DND-41 (cell line): ENCODE data around the gene RAB8A.

Source experiments
- ATAC-seq: fragments of 200-7000 bp; cut with Tn5 transposase; 3 replicates; pipeline ENCODE4 v1.9.1; 2021; ENCODE audit warnings: low read depth; ENCODE audit not compliant: insufficient read depth
- DNase-seq: peaks from one replicate; pipeline ENCODE4 v3.0.0-alpha.2; 2020
- H2AFZ ChIP-seq: 2 replicates; pipeline ENCODE4 v1.6.0; 2012; ENCODE audit warnings: low read depth, low read length
- H3K27ac ChIP-seq: 2 replicates; pipeline ENCODE4 v1.5.1; 2012; ENCODE audit warnings: low read length, inconsistent platforms
- H3K27me3 ChIP-seq: fragments of 200-600 bp; sonication (generic); 2 replicates; pipeline ENCODE4 v1.6.0; 2012; ENCODE audit warnings: low read length, mild to moderate bottlenecking, inconsistent platforms; ENCODE audit not compliant: insufficient read depth, poor library complexity
- H3K36me3 ChIP-seq: 2 replicates; pipeline ENCODE4 v1.5.1; 2012; ENCODE audit warnings: low read length, inconsistent platforms; ENCODE audit not compliant: insufficient read depth
- H3K4me1 ChIP-seq: 2 replicates; pipeline ENCODE4 v1.5.1; 2012; ENCODE audit warnings: mild to moderate bottlenecking, low read length; ENCODE audit not compliant: insufficient read depth
- H3K4me2 ChIP-seq: 2 replicates; pipeline ENCODE4 v1.6.0; 2012; ENCODE audit warnings: mild to moderate bottlenecking, moderate library complexity, low read length, inconsistent platforms; ENCODE audit not compliant: insufficient read depth
- H3K4me3 ChIP-seq, 2 experiments: fragments of 200-600 bp in 1 of 2; shearing (Covaris generic) in 1 of 2; 2 replicates each; pipeline ENCODE4 v1.5.1; 2012 to 2016; ENCODE audit warnings: inconsistent platforms in 2 of 2, low read length in 2 of 2, mild to moderate bottlenecking in 2 of 2, low read depth in 1 of 2, moderate library complexity in 1 of 2
- H3K79me2 ChIP-seq: 2 replicates; pipeline ENCODE4 v1.6.0; 2012; ENCODE audit warnings: low read length, inconsistent platforms; ENCODE audit not compliant: insufficient read depth
- H3K9ac ChIP-seq: 2 replicates; pipeline ENCODE4 v1.6.0; 2012; ENCODE audit warnings: low read depth, mild to moderate bottlenecking, inconsistent platforms, low read length, moderate library complexity
- H3K9me3 ChIP-seq: 2 replicates; pipeline ENCODE4 v1.5.1; 2012; ENCODE audit warnings: low read length, moderate library complexity, mild to moderate bottlenecking, inconsistent platforms; ENCODE audit not compliant: insufficient read depth, severe bottlenecking
- H4K20me1 ChIP-seq: 2 replicates; pipeline ENCODE4 v1.6.0; 2012; ENCODE audit warnings: low read length; ENCODE audit not compliant: insufficient read depth
- CTCF ChIP-seq: IDR thresholded peaks from 2 replicates; pipeline ENCODE4 v1.5.1; 2012; ENCODE audit warnings: borderline replicate concordance, low read length, moderate library complexity, mild to moderate bottlenecking; ENCODE audit not compliant: poor library complexity, severe bottlenecking; ENCODE audit errors: extremely low read depth
- EZH2 ChIP-seq: IDR thresholded peaks from 3 replicates; pipeline ENCODE4 v1.6.1; 2012; ENCODE audit warnings: borderline replicate concordance, low read depth, mild to moderate bottlenecking, moderate library complexity, low read length, inconsistent platforms; ENCODE audit not compliant: severe bottlenecking

RAB8A gene

DNA sequence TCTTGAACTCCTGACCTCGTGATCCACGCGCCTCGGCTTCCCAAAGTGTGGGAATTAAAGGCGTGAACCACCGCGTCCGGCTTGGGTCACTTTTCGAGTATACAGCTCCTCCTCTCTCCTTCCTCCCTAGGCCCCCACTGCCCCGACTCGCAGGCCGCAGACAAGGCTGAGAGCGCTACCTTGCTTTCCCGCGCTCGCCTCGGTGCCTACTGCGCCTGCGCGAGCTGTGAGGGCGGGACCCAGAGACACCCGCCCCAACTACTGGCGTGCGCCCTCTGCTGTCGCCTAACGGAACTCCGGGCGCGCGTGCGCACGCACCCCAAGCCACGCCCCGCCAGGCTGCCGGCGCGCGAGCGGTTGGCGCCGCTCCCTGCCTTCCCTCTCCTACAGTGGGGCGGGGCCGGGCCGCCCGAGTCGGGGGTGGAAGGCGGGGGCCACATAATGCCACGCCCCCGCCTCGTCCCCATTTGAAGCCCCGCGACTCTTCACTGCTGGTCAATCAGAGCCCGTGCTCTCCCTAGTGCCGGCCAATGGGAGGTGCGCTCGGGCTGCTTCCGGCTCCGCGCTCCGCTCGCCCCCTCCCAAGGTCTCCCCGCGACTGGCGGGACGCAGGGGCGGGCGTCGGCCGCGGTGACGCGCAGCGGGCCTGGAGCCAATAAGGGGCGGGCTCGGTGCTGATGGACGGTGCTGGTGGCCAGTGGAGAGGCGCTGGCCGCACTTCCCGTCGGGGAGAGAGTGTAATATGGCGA lies at the start of gene RAB8A:
Gene RAB8A, plus strand, starts transcription at position 730 of the 749 bp plus-strand sequence. Its CDS starts 13 bp downstream, at position 743.
- ATAC-seq: peak; percentile 95
- Histone ChIP-seq H3K79me2 (peaks cover 51% of the 10 kb centered on the region), H3K4me3 (peak within 1 kb of the TSS; percentile 77 to 88), H3K4me1 (peaks cover 43% of the 10 kb centered on the region), H3K27ac (peak within 1 kb of the TSS; percentile 90), H3K4me2 (peak within 1 kb of the TSS; percentile 99), H3K27me3 (no peaks in the 10 kb centered on the region), H3K36me3 (peaks cover 33% of the 10 kb centered on the region), H3K9ac (peak within 1 kb of the TSS; percentile 99), H3K9me3 (no peaks in the 10 kb centered on the region), H2AFZ (peak within 1 kb of the TSS; percentile 81), H4K20me1 (peaks cover 32% of the 10 kb centered on the region)
- TF ChIP-seq EZH2 (no peak), CTCF (peak; percentile 92)
- DNase-seq: peak; percentile 99

DNA sequence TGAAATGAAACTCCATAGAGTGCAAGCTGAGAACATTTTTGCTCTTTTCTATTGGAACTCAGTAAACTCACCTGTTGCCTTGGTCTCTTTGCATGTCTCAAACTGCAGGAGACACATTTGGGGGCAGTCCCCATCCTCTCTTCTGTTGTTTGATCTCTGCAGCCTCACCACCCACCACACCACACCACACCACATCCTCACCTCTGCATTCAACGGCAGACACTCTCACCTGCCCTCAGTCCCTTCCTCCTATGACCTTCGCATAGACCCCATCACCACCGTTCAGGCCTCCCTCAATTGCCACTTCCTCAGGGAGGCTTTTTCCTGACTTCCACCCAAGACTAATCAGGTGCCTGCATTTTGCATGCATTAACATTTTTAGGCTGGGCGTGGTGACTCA lies 49.7 kb upstream of the RAB8A start:
- Histone ChIP-seq H4K20me1 (no peaks in the 10 kb centered on the region), H2AFZ (no peak overlapping the region), H3K4me1 (no peaks in the 10 kb centered on the region), H3K79me2 (no peaks in the 10 kb centered on the region), H3K36me3 (no peaks in the 10 kb centered on the region), H3K4me3 (no peak overlapping the region), H3K9ac (no peak overlapping the region), H3K9me3 (peaks cover 3% of the 10 kb centered on the region), H3K4me2 (no peak overlapping the region), H3K27ac (no peak overlapping the region), H3K27me3 (no peaks in the 10 kb centered on the region)
- TF ChIP-seq CTCF (no peak), EZH2 (no peak)
- no peak for DNase-seq
- no peak for ATAC-seq

DNA sequence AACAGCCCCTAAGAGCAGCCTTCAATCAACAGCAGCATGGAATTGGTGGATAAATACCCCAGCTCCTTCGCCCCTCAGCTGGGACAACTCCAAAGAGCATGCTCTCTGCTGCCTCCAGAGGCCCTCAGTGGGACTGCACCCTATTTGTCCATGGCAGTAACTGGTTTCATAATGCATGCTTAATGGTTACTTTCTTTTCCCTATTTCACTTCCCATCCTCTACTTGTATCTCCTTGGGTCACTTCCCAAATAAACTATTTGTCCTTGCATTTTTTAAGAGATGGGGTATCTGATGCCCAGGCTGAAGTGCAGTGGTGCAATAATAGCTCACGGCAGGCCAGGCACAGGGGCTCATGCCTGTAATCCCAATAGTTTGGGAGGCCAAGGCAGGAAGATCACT lies 48.9 kb upstream of the RAB8A start:
- no peaks in the 10 kb centered on the region for H4K20me1 ChIP-seq
- ATAC-seq: peak; percentile 78
- peaks cover 3% of the 10 kb centered on the region for H3K9me3 ChIP-seq
- DNase-seq: peak; percentile 79
- no peak overlapping the region for H3K4me3 ChIP-seq
- H3K4me2 ChIP-seq: no peak overlapping the region
- no peaks in the 10 kb centered on the region for H3K36me3 ChIP-seq
- TF ChIP-seq CTCF (peak; percentile 95), EZH2 (no peak)
- H3K27me3 ChIP-seq: no peaks in the 10 kb centered on the region
- no peak overlapping the region for H3K9ac ChIP-seq
- H3K4me1 ChIP-seq: no peaks in the 10 kb centered on the region
- no peaks in the 10 kb centered on the region for H3K79me2 ChIP-seq
- H3K27ac ChIP-seq: no peak overlapping the region
- no peak overlapping the region for H2AFZ ChIP-seq
